GM21390 (cell line): ENCODE results near the gene HMHB1.
"Not testable (repeated sequence)": the region's sequence is repeated elsewhere in the genome, so short reads cannot be mapped to it uniquely, and the experiment has no call there.

Experiments
- ATAC-seq: cut with Tn5 transposase; IDR thresholded peaks from one replicate; pipeline ENCODE4 v1.9.1; 2021; ENCODE audit not compliant: unreplicated experiment

The HMHB1 gene

GRCh38 chr5:143801252-143801939, 10.6 kb upstream of the HMHB1 start:
- ATAC-seq, result no peak

GRCh38 chr5:143805861-143806260, 6.1 kb upstream of the HMHB1 start:
- no peak for ATAC-seq

- ATAC-seq, result no peak
Measured at GRCh38 chr5:143806579-143806978, 5.4 kb upstream of the HMHB1 start.

GRCh38 chr5:143807401-143807800, 4.6 kb upstream of the HMHB1 start:
- ATAC-seq, result no peak

- not testable (repeated sequence) for ATAC-seq
Measured at GRCh38 chr5:143816370-143816769, 4.4 kb downstream of the HMHB1 start.

DNA sequence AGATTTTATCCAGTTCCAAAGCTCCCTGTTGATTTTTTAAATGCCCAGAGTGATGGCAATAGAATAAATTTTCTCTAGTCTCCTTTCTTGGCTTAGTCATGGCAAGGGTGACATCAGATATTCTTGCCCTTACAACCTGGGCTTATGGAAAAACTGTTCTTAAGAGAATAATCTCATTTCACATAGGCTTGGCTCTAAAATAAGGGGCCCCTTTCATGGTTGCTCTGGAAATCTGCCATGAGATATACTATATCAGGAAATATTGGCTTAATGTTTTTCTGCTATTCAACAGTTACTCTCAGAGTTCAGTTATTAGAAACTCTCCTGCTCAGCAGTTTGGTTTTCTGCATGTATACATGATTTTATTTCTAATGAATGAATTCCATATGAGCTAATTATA, 7.8 kb downstream of the HMHB1 start:
- no peak for ATAC-seq

DNA sequence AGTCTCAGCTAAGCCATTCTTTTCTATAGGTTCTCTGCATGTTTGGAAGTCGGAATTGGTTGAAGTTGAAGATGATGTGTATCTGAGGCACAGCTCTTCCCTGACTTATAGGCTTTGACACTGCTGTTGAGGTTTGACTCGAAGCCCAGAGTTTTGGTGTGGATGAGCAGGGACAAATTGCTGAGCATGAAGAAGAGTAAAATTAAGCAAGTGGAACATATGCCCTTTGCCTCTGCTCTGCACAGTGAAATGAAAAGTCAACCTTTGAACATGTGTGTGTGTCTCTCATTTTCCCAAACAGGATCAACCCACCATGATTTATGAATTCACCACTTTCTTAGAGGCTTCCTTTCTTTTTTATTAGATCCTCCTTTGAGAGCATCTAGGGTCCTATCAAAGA, 8.5 kb downstream of the HMHB1 start:
- no peak for ATAC-seq

DNA sequence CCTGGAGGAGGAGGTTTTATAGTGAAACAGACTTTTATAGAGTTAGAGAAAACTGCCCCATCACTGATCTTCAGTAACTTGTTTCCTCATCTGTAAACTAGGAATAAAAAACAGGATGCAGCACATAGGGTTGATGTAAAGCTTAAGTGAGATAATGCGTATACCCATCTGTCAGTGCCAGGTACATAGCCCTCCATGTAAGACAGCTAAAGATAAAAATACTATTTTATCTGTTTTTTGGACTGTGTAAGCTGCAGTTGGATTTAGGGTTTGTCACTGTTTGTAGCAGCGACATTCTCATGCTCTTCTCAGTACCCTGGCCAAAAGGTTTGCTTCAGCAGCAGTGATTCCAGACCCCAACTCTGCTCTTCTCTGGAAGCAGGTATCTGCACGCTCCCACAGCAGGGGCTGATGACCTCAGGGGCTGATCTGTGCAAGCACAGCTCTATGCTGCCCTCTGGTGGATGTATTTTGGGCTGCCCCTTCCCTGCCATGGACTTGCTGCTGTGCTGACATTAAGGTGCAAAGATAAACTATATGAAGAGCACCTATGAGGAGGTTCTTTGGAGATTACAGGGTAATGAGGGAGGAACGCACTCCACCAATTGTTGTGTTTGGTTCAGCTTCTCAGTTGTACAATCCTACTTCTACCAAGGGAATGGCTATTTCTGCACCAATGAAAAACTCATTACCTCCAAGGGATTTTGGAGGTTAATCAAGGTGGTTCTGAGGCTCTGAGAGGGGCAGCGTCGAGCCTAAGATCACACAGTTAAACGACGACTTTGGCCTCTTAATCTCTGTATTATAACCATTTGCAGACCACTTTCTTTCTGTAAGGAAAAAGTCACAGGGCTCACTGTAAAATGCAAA, 13.1 kb downstream of the HMHB1 start:
- peak; percentile 45 for ATAC-seq

- ATAC-seq, result peak; percentile 91
Measured at GRCh38 chr5:143826951-143827444, 15.0 kb downstream of the HMHB1 start.

GRCh38 chr5:143828710-143829109, 16.7 kb downstream of the HMHB1 start:
- ATAC-seq, result no peak

- no peak for ATAC-seq
Measured at GRCh38 chr5:143833177-143833576, 21.2 kb downstream of the HMHB1 start.

DNA sequence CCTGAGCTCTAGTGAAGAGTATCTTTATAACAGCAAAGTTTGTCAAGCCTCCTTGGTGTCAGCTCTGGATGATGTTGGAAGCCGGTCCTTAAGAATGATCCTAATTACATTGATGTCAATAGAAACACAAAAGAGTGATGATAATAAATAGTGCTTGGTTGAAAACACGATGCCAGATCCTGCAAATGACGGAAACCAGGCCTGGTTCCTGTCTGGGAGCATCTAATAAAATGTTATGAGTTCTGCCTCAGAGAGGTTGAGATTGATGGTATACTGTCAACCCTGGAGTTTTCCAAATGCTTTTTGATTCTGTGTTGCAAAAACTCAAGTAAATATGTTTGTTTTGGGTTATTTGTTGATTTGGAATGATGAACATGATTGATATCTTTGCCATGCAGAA, 23.3 kb downstream of the HMHB1 start:
- no peak for ATAC-seq

DNA sequence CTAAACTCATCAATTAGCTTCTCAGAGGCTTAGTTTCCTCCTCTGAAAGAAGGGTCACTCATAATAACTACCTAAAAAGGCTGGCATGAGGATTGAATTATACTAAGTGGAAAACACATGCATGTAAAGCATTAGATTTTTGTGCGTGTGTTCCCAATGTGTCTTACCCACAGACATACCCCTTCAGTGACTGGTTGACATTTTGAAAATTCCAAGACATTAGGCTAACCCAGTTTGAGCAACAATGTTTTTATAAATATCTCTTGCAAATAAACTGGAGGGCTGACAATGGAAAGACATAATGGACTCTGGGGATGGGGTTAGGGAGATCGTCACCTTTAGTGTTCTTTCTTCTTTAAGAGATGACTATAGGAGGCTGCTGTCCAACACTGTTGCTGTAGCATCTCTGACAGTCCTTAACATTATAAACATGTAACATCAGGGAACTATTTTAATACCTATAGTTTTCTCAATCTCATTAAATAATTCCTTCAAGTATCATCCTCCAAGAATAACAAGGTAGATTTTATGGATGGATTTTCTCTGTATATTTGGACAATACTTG, 24.3 kb downstream of the HMHB1 start:
- no peak for ATAC-seq

- no peak for ATAC-seq
Measured at GRCh38 chr5:143837306-143837848, 25.4 kb downstream of the HMHB1 start.

- no peak for ATAC-seq
Measured at GRCh38 chr5:143841446-143841845, 29.5 kb downstream of the HMHB1 start.

DNA sequence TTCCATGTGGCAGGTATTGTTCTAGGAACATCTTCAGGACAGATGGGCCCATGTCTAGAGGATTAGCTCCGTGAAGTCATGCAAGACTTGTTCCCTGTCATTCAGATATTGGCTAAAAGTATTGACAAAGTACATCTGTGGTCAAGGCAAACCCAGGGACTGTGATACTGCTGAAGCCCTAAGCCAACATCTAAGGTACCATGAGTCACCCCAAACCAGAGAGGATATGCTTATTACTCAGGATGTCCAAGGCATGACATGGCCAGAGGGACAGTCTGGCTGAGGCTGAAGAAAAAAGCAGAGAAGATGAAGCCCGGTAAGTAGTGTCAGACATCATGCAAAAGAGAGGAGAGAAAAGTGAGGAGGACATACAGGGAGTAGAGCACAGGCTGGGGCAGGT, 31.0 kb downstream of the HMHB1 start:
- ATAC-seq, result no peak

- ATAC-seq, result no peak
Measured at GRCh38 chr5:143843461-143843860, 31.5 kb downstream of the HMHB1 start.

DNA sequence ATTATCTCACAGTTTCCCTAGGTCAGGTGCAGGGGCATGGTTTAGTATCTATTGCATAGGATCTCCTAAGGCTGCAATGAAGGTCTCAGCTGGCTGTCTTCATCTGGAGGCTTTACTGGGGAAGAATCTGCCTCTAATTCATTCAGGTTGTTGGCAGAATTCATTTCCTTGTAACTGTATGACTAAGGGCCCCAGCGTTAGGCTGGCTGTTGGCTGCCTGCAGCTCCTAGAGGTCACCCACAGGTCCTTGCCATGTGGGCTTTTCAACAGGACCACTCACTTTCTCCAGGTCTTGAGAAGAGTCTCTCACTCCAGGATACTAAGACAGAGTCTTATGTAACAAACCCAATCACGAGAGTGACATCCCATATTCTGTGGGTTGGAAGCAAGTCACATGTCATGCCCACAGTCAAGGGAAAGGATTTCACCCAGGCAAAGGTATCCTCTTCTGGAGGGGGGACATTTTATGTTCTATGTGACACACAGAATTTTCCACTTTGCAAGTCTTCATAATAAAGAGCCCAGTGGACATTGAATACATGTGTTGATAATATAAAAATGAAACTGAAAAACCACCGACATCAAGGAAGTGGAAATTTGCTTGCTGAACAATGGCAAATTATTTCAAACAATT, 38.2 kb downstream of the HMHB1 start:
- ATAC-seq, result no peak

DNA sequence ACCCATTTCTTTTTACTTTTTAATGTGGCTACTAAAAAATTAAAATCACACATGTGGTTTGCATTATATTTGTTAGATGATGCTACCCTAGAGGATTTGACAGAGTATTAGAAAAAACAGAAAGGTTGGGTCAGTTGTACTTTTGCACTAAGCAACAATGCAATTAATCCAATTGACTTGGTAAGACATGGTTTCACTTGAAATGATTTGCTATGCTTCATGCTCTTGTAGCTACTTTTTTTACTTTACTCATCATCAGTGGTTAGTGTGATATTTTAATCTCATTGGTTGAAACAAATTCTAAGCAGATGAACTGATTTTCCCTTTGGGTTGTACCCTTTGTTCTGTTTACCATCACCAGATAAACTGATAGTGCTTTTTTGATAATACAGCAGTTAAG, 39.4 kb downstream of the HMHB1 start:
- no peak for ATAC-seq

- no peak for ATAC-seq
Measured at GRCh38 chr5:143860211-143860610, 48.2 kb downstream of the HMHB1 start.

- ATAC-seq, result no peak
Measured at GRCh38 chr5:143862271-143862670, 50.3 kb downstream of the HMHB1 start.
